GM18519 (cell line): ENCODE data around the gene PAPOLG.
"Not testable (repeated sequence)": the region's sequence is repeated elsewhere in the genome, so short reads cannot be mapped to it uniquely, and the experiment has no call there.

ENCODE experiments used
- ATAC-seq: cut with Tn5 transposase; IDR thresholded peaks from one replicate; pipeline ENCODE4 v1.9.1; 2021; ENCODE audit warnings: mild to moderate bottlenecking, moderate library complexity; ENCODE audit not compliant: unreplicated experiment, low FRiP score

PAPOLG gene

DNA sequence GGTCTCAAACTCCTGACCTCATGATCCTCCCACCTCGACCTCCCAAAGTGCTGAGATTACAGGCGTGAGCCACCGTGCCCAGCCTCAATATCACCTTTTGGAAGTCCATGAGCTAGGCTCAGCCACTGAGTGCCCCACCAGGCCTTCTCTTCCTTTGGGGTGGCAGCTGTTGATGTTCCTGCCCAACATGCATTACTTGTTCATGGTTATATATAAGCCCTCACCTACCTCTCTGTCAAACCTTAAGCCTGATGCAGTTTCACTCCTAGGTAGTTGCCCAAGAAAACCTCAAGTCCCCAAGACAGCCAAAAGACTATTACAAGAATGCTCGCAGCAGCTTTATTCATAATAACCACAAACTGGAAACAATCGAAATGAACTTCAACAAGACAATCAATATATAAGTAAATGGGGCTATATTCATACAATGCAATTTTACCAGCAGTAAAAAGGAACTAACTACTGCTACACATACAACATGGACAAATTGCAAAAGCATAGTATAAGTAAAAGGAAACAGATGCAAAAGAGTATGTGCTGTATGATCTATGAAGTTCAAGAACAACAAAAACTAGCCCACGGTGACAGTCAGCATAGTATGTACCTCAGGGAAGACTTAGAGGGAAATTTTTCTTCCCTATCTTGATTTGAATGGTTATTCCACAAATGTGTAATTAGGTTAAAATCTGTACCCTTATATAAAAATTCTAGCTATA, 65.7 kb downstream of the PAPOLG start:
- no peak for ATAC-seq

DNA sequence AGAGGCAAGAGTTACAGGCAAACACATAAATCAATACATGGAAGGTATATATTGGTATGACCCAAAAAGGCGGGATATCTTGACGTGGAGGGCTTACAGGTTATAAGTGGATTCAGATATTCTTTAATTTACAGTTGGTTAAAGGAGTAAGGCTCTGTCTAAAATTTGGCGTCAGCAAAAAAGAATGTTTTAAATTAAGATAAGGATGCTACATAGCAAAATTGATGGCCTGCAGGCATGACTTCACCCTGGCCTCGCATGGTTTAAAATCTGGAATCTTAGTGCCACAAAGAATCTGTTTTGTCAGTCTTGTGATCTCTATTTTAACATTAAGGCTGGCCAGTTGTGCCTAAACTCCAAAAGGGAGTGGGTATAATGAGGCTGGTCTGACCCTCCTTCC, 66.9 kb downstream of the PAPOLG start:
- no peak for ATAC-seq

DNA sequence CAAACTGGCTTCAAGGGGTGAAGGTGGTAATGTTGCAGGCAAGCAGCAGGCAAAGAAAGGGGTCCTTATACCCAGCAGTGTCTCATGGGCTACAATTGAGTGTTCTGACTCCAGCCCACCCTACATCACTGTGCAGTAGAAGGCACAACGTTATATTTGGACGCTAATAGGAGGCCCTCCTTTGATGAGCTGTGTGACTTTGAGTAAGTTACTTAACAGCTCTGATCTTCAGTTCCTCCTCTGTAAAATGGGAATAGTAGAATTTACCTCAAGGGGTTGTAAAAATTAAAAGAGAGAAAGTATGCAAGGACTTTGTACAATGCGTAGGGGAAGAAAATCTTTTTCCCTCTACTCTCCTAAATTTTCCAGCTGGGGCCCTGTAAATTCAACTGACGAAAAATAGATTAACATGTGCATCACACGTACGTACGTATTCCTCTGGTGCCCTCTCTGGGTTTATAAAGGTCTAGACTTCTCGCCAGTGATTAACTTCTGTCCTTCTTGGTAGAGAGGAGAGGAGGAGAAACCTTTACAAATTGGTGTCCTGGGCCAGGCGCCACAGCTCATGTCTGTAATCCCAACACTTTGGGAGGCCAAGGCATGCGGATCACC, 67.7 kb downstream of the PAPOLG start:
- ATAC-seq: no peak

DNA sequence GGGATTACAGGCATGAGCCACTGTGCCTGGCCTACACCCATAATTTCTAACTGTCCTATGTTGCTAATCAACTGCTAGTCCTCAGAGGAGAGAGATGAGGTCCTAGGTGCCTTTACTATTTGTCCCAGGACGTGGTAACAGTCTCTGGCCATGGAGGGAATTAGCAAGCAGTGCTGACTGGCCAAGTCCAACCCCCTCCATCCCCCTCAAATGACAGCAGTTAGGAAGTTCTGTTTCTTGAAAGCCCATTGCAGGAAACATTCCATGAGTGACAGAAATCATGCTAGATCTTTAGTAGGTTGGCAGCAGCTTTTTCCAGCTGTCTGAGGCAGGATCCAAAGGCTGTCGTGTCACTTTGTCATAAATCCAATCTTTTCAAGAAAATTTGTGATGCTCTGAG, 69.6 kb downstream of the PAPOLG start:
- ATAC-seq: no peak

DNA sequence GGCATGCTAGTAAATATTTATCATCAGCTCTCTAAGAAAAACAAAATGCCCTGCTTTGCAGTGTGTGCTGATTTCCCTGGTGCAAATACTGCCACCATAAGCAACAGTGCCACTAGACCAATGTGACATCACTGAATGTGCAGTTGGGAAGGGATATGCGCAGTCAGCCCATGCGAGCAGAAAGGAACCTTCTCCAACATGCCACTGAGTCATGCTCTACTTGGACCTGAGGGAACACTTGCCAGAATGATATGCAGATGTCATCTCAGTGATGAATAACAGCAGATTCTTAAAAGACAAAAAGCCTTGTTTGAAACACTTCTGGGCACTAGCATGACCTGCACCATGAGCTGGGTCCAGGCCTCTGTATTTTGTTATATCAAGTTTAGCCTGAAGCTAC, 70.0 kb downstream of the PAPOLG start:
- ATAC-seq: no peak

DNA sequence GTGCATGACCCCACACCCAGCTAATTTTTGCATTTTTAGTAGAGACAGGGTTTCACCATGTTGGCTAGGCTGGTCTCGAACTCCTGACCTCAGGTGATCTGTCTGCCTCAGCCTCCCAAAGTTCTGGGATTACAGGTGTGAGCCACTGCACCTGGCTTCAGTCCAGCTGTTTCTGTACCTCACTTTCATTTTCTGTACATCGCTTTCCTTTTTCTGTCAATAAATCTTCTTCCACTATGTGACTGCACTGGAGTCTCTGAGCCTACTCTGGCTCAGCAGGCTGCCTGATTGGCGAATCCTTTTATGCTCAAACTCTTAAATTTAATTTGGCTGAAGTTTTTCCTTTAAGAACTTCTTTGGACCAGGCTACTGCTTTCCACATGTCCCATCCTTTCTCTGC, 70.8 kb downstream of the PAPOLG start:
- ATAC-seq: not testable (repeated sequence)

DNA sequence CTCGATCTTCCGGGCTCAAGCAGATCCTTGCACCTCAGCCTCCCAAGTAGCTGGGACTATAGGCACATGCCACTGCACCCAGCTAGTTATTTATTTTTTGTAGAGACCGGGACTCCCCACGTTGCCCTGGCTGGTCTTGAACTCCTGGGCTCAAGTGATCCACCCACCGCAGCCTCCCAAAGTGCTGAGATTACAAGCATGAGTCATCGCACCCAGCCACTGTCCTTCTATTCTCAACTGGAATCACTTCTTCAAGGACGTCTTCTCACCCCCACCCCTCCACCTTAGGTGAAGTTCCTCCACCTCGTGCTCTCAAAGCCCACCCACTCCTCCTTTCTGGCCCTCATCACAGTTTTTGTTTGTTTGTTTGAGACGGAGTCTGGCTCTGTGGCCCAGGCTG, 71.3 kb downstream of the PAPOLG start:
- ATAC-seq: no peak

DNA sequence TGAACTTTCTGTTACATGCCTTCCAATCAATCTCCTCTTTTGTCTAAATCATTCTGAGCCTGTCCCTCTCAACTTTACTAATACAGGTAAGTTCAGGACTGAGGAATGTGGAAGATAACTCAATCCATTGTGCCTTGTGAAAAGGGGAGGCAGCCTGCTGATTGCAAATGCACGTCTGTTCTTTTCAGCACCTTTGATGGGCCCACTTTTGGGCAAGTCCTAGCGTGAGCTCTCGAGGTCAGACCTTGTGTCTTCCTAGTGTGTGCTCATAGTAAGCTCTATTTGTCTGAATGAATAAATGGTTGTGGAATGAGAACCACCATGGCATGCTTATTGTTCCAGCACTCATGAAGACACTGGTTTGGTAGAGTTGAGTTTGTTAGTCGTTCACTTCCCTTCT, 74.9 kb downstream of the PAPOLG start:
- no peak for ATAC-seq

DNA sequence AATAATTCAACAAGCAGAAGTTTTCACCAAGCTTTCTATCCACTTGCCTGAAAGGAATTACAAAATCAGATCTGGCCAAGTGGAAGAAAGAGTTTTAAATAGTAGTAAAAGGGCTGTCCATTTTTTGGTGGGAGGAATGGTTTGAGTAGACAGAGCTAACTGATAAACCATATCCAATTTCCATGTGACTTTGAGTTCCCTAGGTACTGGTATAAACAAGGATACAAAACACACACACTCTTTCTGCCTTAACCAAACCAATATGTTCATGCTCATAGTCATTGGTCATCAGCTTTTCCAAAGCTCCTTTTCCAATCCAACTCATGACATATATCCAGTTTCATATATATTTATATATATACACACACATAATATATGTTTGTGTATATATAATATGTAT, 75.9 kb downstream of the PAPOLG start:
- no peak for ATAC-seq

DNA sequence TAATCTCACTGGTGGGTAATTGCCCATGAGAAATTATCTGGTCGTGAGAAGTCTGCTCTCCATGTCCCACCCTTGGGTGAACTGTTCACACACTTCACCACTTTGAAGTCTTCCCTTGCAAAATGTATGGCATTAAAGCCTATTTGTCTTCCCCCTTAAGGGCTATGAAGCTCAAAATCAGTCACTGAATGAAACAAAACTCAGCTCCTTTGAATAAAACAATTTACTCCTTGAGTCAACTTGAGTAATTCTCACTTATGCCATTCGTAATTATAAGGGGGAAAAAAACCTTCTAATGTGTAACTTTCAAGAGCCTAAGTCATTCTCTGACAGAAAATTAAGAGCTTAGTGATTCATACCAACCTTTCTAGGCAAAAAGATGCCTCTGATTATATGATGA, 76.6 kb downstream of the PAPOLG start:
- no peak for ATAC-seq

DNA sequence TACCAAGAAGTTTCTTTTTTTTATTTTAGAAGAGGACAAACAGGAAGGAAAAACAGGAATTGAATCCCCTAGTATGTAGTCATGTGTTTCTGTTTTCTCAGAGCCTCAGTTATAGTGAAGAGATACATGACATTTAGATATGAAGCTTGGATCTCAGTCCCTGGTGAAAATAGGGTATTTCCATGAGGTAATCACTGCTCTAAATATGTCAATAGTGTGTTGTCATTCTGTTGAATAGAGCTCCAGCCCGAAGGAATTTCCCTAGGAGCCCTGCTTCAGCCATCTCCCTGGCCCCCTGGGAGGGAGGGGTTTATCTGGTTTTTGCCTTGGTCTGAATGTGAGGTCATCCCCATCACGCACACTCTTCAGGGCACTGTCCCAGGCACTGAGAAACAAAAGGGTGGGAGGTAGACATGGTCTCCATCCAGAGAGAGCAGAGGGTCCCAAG, 78.2 kb downstream of the PAPOLG start:
- ATAC-seq: peak; percentile 40

DNA sequence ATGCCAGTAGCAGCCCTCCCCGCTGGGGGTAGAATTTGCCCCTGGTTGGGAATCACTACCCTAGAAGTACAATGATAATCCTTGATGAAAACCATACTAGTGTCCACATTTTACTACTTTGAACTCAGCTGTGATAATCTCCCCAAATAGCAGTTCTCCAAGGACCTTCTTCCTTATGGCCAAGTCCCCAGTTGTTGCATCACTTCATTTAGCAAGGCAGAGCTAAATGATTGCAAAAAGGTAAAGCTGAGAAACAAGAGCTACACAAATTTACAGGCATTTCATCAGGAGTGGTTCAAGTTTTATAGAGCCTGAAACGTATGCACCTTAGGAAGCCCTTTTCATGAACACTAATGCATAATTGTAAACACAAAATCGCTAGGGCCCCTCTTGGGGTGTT, 80.4 kb downstream of the PAPOLG start:
- ATAC-seq: no peak

DNA sequence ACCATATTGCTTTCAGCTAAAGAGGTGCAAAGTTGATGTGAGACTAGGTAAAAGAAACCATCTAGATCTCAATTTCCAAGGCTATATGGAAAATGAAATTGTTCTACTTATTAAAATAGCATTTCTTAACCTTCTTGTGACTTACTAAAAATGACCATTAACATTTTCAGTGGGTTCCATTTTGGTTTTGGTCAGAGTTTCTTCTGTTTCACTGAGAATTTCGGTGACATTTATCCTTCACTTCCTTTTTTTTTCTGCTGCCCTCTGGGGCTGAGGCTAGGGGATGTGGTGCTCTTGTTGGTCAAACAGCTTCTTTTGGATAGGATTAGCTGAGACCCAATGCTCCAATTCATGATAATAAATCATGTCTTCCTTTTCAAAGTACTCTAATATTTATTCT, 81.1 kb downstream of the PAPOLG start:
- no peak for ATAC-seq

DNA sequence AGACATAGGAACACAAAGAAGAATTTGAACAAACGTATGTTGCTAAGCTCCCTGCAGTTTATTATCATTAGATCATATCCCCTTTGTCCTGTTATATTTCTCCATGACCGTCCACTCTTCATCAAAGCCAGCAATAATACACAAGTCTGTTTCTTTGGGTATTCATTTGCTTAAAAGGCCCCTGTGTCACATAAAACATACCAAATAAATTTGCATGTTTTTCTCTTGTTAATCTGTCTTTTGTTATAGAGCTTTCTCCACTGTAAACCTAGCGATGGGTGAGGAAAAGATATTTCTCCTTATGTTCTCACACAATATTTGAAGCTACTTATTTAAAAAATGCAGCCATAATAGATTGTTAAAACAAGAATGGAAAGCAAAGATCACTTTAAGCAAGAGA, 82.4 kb downstream of the PAPOLG start:
- no peak for ATAC-seq

DNA sequence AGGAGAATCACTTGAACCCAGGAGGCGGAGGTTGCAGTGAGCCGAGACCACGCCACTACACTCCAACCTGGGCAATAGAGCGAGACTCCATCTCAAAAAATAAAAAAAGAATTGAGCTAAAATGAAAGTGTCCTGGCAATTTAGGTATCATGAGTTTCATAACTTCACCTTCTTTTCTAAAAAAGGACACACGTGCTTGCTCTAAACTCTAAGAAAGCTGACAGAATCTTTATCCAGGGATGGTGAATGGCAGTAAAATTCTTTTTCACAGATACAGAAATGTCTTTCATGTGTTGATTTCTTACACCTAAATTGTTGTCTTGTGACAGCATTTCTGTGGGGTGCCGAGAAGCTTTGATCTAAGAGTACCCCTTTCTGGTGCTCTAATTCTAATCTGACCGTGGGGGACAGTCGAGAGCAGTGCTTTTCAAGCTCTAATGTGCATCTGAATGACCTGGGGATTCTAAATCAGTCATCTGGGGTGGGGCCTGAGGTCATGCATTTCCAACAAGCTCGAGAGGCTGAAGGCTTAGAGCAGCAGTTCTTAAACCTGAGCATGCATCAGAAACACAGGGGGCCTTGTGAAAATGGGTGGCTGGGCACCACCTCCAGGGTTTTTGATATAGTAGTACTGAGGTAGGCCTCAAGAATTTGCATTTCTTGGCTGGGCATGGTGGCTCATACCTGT, 83.2 kb downstream of the PAPOLG start:
- ATAC-seq: peak; percentile 44

DNA sequence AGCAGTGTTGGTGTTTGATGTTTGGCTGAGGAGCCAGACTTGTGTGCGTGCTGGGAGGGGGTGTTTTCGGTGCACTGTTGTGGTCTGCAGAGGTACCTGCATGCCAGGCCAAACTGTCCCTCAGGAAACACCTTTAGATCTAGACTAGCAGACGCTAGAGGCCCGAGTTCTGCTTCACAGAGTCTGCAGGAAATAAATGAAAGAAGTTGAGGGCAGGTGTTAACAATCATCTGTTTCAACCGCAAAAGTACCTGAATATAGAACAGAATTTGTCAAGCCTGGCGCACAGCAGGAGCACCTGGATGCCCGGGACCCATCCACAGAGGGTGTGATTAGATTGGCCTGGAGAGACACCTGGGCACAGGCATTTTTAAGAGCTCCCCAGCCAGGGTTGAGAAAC, 84.8 kb downstream of the PAPOLG start:
- peak; percentile 39 for ATAC-seq

DNA sequence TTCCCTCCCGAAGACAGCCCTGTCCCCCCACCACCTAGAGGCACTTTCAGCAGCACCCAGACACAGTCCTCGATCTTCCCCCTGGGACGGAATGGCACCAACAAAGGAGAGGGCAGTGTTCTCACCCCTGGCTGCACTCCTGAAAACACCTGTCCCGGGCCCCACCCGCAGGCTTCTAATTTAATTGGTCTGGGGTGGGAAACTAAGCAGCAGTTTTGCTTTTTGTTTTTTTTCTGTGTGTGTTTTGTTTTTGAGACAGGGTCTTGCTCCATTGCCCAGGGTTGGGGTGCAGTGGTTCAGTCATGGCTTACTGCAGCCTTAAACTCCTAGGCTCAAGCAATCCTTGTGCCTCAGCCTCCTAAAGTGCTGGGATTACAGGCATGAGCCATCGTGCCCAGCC, 86.9 kb downstream of the PAPOLG start:
- no peak for ATAC-seq

DNA sequence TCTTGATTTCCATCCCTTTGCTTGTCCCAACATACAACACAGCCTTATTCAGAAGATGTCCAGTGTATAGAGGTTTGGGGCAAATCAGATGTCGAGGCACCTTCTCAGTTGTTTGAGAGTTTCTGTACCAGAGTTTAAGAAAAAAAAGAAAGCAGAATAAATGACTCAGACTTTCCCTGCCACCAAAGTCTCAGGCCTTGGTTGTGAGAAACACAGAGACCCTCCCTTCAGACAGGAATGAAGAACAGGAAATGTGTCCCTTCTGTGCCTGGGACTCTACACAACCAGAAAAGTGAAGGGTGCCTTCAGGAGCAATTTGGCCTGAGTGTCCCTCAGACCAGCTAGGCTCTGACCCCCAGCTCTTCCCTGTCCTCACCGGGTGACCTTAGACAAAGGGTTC, 88.0 kb downstream of the PAPOLG start:
- no peak for ATAC-seq

DNA sequence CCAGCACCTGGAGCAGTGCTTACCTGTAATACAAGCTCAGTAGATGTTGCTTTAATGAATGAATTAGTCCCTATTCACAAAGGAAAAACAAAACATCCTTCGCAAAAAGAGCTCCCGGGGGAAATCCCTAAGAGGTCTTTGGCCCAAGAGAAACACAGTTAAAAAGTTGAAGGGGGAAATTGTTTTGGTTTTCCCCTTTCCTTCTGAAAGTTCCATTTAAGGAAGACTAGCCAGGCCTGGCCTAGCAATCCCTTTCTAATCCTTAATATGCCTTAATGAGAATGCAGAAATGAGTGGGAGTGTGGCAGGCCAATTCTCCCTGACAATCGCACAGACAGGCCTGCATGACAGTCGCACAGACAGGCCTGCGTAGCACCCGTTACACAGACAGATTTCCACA, 91.8 kb downstream of the PAPOLG start:
- ATAC-seq: no peak
